Gastrocnemius medialis (tissue), 4 donors: ENCODE results near the gene TBX1.

Source experiments
- CTCF ChIP-seq, 5 experiments: fragments of 450-650 bp in 3 of 5; fragments of 200-600 bp in 2 of 5; sonication (generic) in 2 of 5; IDR thresholded peaks in 4 of 5; conservative IDR thresholded peaks in 1 of 5; 1 replicate in 4 of 5; 2 replicates in 1 of 5; pipeline ENCODE4 v1.5.1; 2016 to 2019; ENCODE audit warnings: antibody characterized with exemption in 5 of 5, mild to moderate bottlenecking in 3 of 5, moderate library complexity in 3 of 5
- POLR2A ChIP-seq, 2 donors: fragments of 450-650 bp; IDR thresholded peaks; one replicate each; pipeline ENCODE4 v1.6.1; 2017; ENCODE audit warnings: antibody characterized with exemption in 2 of 2, mild to moderate bottlenecking in 2 of 2, moderate library complexity in 2 of 2

GRCh38 chr22:19772422-19772672 lies 11.8 kb downstream of the TBX1 start:
- TF ChIP-seq CTCF (IDR thresholded peaks at IDR 0.05 in 4 of 5, conservative IDR thresholded peaks at IDR 0.05 in 1 of 5) (no peak), POLR2A (IDR thresholded peaks at IDR 0.05) (no peak)
